IPS-20b (cell line): ENCODE data around the gene MAST4.

Experiments used
- H3K27ac ChIP-seq: one replicate; pipeline ENCODE4 v1.5.1; 2013; ENCODE audit warnings: low read length
- H3K27me3 ChIP-seq: 2 replicates; pipeline ENCODE4 v1.6.1; 2013; ENCODE audit warnings: mild to moderate bottlenecking, low read length, inconsistent platforms; ENCODE audit not compliant: insufficient read depth
- H3K36me3 ChIP-seq: 2 replicates; pipeline ENCODE4 v1.6.1; 2013; ENCODE audit warnings: low read depth, mild to moderate bottlenecking, inconsistent platforms, low read length, moderate library complexity; ENCODE audit not compliant: insufficient read depth
- H3K4me1 ChIP-seq: 2 replicates; pipeline ENCODE4 v1.6.1; 2013; ENCODE audit warnings: mild to moderate bottlenecking, control low read depth, inconsistent platforms, low read length, moderate library complexity; ENCODE audit not compliant: insufficient read depth
- H3K4me3 ChIP-seq: 2 replicates; pipeline ENCODE4 v1.5.1; 2013; ENCODE audit warnings: mild to moderate bottlenecking, low read length, inconsistent platforms
- H3K9ac ChIP-seq: 2 replicates; pipeline ENCODE4 v1.6.1; 2013; ENCODE audit warnings: low read depth, mild to moderate bottlenecking, inconsistent platforms, low read length, moderate library complexity
- H3K9me3 ChIP-seq: 2 replicates; pipeline ENCODE4 v1.6.1; 2013; ENCODE audit warnings: mild to moderate bottlenecking, low read depth, low read length, inconsistent platforms; ENCODE audit not compliant: insufficient read depth

Gene MAST4

GRCh38 chr5:66652818-66653217 lies 56.6 kb downstream of the MAST4 start:
- Histone ChIP-seq H3K27ac (no peak overlapping the region), H3K4me3 (no peak overlapping the region), H3K9me3 (peaks cover 19% of the 10 kb centered on the region; the same call in 1 of the 2 replicates), H3K9ac (no peak overlapping the region), H3K4me1 (peaks cover 15% of the 10 kb centered on the region), H3K36me3 (no peaks in the 10 kb centered on the region), H3K27me3 (no peaks in the 10 kb centered on the region)

- H3K27ac ChIP-seq = no peak overlapping the region
- H3K36me3 ChIP-seq = no peaks in the 10 kb centered on the region
- no peak overlapping the region for H3K4me3 ChIP-seq
- peaks cover 19% of the 10 kb centered on the region; the same call in 1 of the 2 replicates for H3K9me3 ChIP-seq
- no peaks in the 10 kb centered on the region for H3K27me3 ChIP-seq
- peaks cover 16% of the 10 kb centered on the region for H3K4me1 ChIP-seq
- H3K9ac ChIP-seq = no peak overlapping the region
Observed at GRCh38 chr5:66653325-66653724, 57.1 kb downstream of the MAST4 start.

GRCh38 chr5:66655395-66656324 lies 59.5 kb downstream of the MAST4 start:
- Histone ChIP-seq H3K4me1 (peaks cover 18% of the 10 kb centered on the region), H3K9me3 (peaks cover 12% of the 10 kb centered on the region; the same call in 1 of the 2 replicates), H3K9ac (no peak overlapping the region), H3K27ac (peak overlapping the region; percentile 11), H3K36me3 (no peaks in the 10 kb centered on the region), H3K4me3 (no peak overlapping the region), H3K27me3 (no peaks in the 10 kb centered on the region)

GRCh38 chr5:66658516-66658915 lies 62.3 kb downstream of the MAST4 start:
- Histone ChIP-seq H3K9ac (no peak overlapping the region), H3K4me1 (peaks cover 18% of the 10 kb centered on the region)

GRCh38 chr5:66659780-66660179 lies 63.6 kb downstream of the MAST4 start:
- Histone ChIP-seq H3K4me1 (peaks cover 18% of the 10 kb centered on the region), H3K36me3 (no peaks in the 10 kb centered on the region), H3K27me3 (no peaks in the 10 kb centered on the region), H3K9me3 (no peaks in the 10 kb centered on the region), H3K4me3 (no peak overlapping the region), H3K9ac (no peak overlapping the region), H3K27ac (no peak overlapping the region)

More at GRCh38 chr5:66658516-66658915, 62.3 kb downstream of the MAST4 start:
- no peak overlapping the region for H3K4me3 ChIP-seq
- no peaks in the 10 kb centered on the region for H3K36me3 ChIP-seq
- no peak overlapping the region for H3K27ac ChIP-seq
- H3K9me3 ChIP-seq = no peaks in the 10 kb centered on the region
- H3K27me3 ChIP-seq = no peaks in the 10 kb centered on the region

- Histone ChIP-seq H3K9me3 (no peaks in the 10 kb centered on the region), H3K36me3 (no peaks in the 10 kb centered on the region), H3K9ac (no peak overlapping the region)
Observed at GRCh38 chr5:66660396-66660795, 64.2 kb downstream of the MAST4 start.

GRCh38 chr5:66661149-66661548 lies 65.0 kb downstream of the MAST4 start:
- Histone ChIP-seq H3K9ac (no peak overlapping the region), H3K36me3 (no peaks in the 10 kb centered on the region), H3K4me3 (no peak overlapping the region), H3K9me3 (no peaks in the 10 kb centered on the region), H3K4me1 (peaks cover 6% of the 10 kb centered on the region), H3K27ac (no peak overlapping the region), H3K27me3 (no peaks in the 10 kb centered on the region)

More at GRCh38 chr5:66660396-66660795, 64.2 kb downstream of the MAST4 start:
- Histone ChIP-seq H3K4me1 (peaks cover 13% of the 10 kb centered on the region), H3K27ac (no peak overlapping the region), H3K27me3 (no peaks in the 10 kb centered on the region), H3K4me3 (no peak overlapping the region)

GRCh38 chr5:66666778-66667177 lies 70.6 kb downstream of the MAST4 start:
- Histone ChIP-seq H3K36me3 (no peaks in the 10 kb centered on the region), H3K27me3 (no peaks in the 10 kb centered on the region), H3K4me3 (no peak overlapping the region), H3K9me3 (no peaks in the 10 kb centered on the region), H3K9ac (no peak overlapping the region), H3K4me1 (no peaks in the 10 kb centered on the region), H3K27ac (no peak overlapping the region)

- H3K27me3 ChIP-seq = no peaks in the 10 kb centered on the region
- no peaks in the 10 kb centered on the region for H3K36me3 ChIP-seq
- no peak overlapping the region for H3K9ac ChIP-seq
- H3K9me3 ChIP-seq = no peaks in the 10 kb centered on the region
- H3K4me1 ChIP-seq = peaks cover 7% of the 10 kb centered on the region; the same call in 1 of the 2 replicates
- H3K27ac ChIP-seq = no peak overlapping the region
- no peak overlapping the region for H3K4me3 ChIP-seq
Observed at GRCh38 chr5:66669086-66669861, 73.1 kb downstream of the MAST4 start.

GRCh38 chr5:66669862-66670195 lies 73.6 kb downstream of the MAST4 start:
- no peak overlapping the region for H3K9ac ChIP-seq
- no peaks in the 10 kb centered on the region for H3K36me3 ChIP-seq
- peaks cover 7% of the 10 kb centered on the region; the same call in 1 of the 2 replicates for H3K4me1 ChIP-seq
- no peak overlapping the region for H3K4me3 ChIP-seq
- H3K27ac ChIP-seq = no peak overlapping the region
- no peaks in the 10 kb centered on the region for H3K9me3 ChIP-seq
- H3K27me3 ChIP-seq = no peaks in the 10 kb centered on the region

GRCh38 chr5:66671305-66671704 lies 75.1 kb downstream of the MAST4 start:
- Histone ChIP-seq H3K4me1 (peaks cover 7% of the 10 kb centered on the region; the same call in 1 of the 2 replicates), H3K27ac (no peak overlapping the region), H3K4me3 (no peak overlapping the region), H3K9me3 (no peaks in the 10 kb centered on the region), H3K36me3 (no peaks in the 10 kb centered on the region), H3K27me3 (no peaks in the 10 kb centered on the region), H3K9ac (no peak overlapping the region)
